ENCODE data around the gene FKBP10.
"Not testable (repeated sequence)": the region's sequence is repeated elsewhere in the genome, so short reads cannot be mapped to it uniquely, and the experiment has no call there.

The FKBP10 gene

DNA sequence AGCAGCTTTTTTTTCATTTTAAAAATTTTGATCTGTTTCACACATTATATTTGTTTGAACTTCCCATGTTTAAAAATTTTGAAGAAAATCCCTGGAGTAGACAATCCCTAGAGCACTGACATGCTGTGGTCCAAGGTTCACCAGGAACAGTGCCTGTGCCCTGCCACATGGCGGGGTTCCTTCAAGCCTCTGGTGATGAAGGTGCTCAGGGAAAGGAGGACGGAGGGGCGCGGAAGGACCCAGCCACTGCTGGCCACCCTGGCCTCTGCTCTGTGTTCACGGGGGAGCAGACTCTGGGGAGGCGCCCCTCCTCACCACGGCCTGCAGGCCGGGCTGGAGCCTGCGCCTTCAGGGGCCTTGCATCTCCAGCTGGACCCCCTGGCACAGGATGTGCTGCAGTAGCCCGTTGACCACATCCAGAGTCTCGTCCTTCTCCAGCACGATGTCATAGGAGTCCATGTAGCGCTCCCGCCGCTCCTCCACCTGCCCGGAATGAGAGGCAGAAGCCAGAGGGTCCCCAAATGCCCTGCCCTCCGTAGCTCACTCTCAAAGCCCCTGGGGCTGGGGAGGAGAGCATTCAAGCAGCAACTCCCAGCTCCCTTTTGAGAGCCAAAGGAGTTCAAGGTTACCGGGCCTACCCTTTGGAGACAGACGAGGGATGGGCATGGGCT is 12.5 kb downstream of the FKBP10 start:
- no peak for TF ChIP-seq POLR2AphosphoS5 (IDR thresholded peaks at IDR 0.05; ENCODE audit: low read depth)
- no peak for TF ChIP-seq SPI1 (IDR thresholded peaks at IDR 0.05; ENCODE audit: borderline replicate concordance, low read depth)
- no peak for TF ChIP-seq GABPA (IDR thresholded peaks at IDR 0.05; ENCODE audit: low read depth)
- TF ChIP-seq, protein P1, sequence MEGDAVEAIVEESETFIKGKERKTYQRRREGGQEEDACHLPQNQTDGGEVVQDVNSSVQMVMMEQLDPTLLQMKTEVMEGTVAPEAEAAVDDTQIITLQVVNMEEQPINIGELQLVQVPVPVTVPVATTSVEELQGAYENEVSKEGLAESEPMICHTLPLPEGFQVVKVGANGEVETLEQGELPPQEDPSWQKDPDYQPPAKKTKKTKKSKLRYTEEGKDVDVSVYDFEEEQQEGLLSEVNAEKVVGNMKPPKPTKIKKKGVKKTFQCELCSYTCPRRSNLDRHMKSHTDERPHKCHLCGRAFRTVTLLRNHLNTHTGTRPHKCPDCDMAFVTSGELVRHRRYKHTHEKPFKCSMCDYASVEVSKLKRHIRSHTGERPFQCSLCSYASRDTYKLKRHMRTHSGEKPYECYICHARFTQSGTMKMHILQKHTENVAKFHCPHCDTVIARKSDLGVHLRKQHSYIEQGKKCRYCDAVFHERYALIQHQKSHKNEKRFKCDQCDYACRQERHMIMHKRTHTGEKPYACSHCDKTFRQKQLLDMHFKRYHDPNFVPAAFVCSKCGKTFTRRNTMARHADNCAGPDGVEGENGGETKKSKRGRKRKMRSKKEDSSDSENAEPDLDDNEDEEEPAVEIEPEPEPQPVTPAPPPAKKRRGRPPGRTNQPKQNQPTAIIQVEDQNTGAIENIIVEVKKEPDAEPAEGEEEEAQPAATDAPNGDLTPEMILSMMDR (IDR thresholded peaks at IDR 0.05; ENCODE audit: insufficient read depth, low read length), result no peak
- TF ChIP-seq, protein P2, sequence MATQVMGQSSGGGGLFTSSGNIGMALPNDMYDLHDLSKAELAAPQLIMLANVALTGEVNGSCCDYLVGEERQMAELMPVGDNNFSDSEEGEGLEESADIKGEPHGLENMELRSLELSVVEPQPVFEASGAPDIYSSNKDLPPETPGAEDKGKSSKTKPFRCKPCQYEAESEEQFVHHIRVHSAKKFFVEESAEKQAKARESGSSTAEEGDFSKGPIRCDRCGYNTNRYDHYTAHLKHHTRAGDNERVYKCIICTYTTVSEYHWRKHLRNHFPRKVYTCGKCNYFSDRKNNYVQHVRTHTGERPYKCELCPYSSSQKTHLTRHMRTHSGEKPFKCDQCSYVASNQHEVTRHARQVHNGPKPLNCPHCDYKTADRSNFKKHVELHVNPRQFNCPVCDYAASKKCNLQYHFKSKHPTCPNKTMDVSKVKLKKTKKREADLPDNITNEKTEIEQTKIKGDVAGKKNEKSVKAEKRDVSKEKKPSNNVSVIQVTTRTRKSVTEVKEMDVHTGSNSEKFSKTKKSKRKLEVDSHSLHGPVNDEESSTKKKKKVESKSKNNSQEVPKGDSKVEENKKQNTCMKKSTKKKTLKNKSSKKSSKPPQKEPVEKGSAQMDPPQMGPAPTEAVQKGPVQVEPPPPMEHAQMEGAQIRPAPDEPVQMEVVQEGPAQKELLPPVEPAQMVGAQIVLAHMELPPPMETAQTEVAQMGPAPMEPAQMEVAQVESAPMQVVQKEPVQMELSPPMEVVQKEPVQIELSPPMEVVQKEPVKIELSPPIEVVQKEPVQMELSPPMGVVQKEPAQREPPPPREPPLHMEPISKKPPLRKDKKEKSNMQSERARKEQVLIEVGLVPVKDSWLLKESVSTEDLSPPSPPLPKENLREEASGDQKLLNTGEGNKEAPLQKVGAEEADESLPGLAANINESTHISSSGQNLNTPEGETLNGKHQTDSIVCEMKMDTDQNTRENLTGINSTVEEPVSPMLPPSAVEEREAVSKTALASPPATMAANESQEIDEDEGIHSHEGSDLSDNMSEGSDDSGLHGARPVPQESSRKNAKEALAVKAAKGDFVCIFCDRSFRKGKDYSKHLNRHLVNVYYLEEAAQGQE (IDR thresholded peaks at IDR 0.05; ENCODE audit: insufficient replicate concordance, low read depth), result no peak
- Histone ChIP-seq H3K27ac (replicated peaks) (no peak overlapping the region), H3K4me3 (replicated peaks; ENCODE audit: insufficient read depth, low read length) (no peak overlapping the region), H3K27me3 (ENCODE audit: insufficient read depth, poor library complexity, severe bottlenecking) (no peaks in the 10 kb centered on the region)
- DNase-seq (ENCODE audit: low read depth in 1 of 2, low spot score in 1 of 2), result no peak

DNA sequence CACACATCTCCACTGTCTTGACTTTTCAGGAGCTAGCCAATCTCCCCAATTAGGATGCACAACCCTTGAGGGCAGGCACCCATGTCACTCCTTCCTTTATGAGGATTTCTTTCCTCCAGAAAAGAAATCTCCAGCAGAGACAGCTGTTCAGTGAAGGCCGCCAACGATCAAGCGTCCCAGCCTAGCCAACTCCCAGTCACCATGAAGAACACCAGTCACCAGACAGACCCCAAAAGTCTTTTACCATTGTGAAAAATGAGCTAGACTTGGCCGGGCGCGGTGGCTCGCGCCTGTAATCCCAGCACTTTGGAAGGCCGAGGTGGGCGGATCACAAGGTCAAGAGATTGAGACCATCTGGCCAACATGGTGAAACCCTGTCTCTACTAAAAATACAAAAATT is 17.2 kb downstream of the FKBP10 start:
- not testable (repeated sequence) for H3K27ac ChIP-seq (replicated peaks); DNase-seq (ENCODE audit: low read depth in 1 of 2, low spot score in 1 of 2); H3K4me3 ChIP-seq (replicated peaks; ENCODE audit: insufficient read depth, low read length)
- peaks cover 11% of the 10 kb centered on the region for H3K27me3 ChIP-seq (ENCODE audit: insufficient read depth, poor library complexity, severe bottlenecking)

DNA sequence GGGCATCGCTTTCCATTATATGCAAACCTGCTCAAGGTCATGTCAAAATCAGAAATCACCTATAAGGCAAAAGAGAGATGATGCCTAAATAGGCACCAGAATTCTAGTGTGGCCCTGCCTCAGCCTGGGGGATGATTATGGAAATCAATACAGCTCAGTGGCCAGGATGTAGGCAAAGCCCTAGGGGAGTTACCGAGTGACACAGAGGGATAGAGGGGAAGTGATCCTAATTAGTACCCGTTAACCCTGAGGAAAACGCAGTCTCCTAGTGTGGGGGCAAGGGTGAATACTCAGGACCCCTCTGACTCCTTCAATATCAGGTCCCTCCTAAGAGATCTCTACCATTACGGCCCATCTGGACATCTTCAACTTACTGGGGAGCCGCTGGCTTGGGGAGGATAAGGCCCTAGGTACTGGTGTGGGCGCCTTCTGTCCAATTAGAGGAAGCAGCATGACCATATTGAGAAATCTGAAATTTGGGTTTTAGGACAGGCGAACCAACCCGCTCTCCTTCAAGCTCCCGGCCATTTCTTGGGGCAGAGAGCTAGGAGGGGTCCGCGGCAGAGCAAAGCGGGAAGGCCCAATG is 22.5 kb downstream of the FKBP10 start:
- TF ChIP-seq SPI1 (IDR thresholded peaks at IDR 0.05; ENCODE audit: borderline replicate concordance, low read depth), result no peak
- no peak for TF ChIP-seq POLR2AphosphoS5 (IDR thresholded peaks at IDR 0.05; ENCODE audit: low read depth)
- TF ChIP-seq, protein P2 (IDR thresholded peaks at IDR 0.05; ENCODE audit: insufficient replicate concordance, low read depth), result no peak
- TF ChIP-seq, protein P1 (IDR thresholded peaks at IDR 0.05; ENCODE audit: insufficient read depth, low read length), result no peak
- DNase-seq (ENCODE audit: low read depth in 1 of 2, low spot score in 1 of 2), result no peak
- H3K27ac ChIP-seq (replicated peaks), result no peak overlapping the region

DNA sequence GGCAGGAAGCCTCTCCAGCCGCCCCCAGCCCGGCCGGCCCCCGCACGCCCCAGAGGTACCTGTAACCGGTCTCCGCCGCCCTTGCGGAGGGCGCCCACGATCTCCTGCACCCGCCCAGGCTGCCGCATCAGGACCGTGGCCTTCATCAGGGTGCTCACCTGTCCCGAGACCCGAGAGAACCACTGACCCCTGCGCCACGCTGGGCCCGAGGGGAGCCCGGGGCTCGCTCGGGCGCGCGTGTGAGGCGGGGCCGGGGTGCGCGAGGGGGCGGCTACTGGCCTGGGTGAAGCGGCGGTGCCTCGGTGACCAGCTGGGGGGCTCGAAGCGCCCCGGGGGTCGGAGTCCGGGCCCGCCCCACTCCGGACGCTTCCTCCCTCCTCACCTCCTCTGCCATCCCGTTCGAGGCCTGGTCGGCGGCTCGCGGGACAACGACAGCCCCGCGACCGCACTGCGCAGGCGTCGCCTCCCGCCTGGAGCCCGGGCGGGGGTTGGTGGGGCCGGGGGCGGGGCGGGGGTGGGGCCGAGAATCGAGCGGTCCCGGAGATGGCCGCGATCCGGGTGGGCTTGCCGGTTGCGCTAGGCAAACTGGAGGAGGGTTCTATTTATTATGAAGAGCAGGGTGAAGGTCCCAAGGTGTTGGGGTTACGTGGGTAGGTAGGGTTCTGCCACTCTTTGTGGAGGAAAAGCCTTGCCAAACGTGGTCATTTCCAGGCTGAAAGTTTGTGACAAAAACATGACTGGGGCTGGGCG is 23.2 kb downstream of the FKBP10 start, which contains the start of gene NT5C3B:
Gene NT5C3B, minus strand, starts transcription at position 433 of the 750 bp plus-strand sequence. Its CDS starts 39 bp downstream, at position 394.
- Histone ChIP-seq H3K27ac (replicated peaks) (no peak within 1 kb of the TSS), H3K27me3 (ENCODE audit: insufficient read depth, poor library complexity, severe bottlenecking) (peaks cover 29% of the 10 kb centered on the region), H3K4me3 (replicated peaks; ENCODE audit: insufficient read depth, low read length) (peak within 1 kb of the TSS; percentile 35)
- TF ChIP-seq SPI1 (IDR thresholded peaks at IDR 0.05; ENCODE audit: borderline replicate concordance, low read depth) (no peak), POLR2AphosphoS5 (IDR thresholded peaks at IDR 0.05; ENCODE audit: low read depth) (no peak), GABPA (IDR thresholded peaks at IDR 0.05; ENCODE audit: low read depth) (no peak)
- TF ChIP-seq, protein P2 (IDR thresholded peaks at IDR 0.05; ENCODE audit: insufficient replicate concordance, low read depth), result no peak
- TF ChIP-seq, protein P1 (IDR thresholded peaks at IDR 0.05; ENCODE audit: insufficient read depth, low read length), result no peak
- no peak for DNase-seq (ENCODE audit: low read depth in 1 of 2, low spot score in 1 of 2)

More for the DNA sequence above, 22.5 kb downstream of the FKBP10 start:
- H3K27me3 ChIP-seq (ENCODE audit: insufficient read depth, poor library complexity, severe bottlenecking), result peaks cover 29% of the 10 kb centered on the region
- peak overlapping the region; percentile 35 for H3K4me3 ChIP-seq (replicated peaks; ENCODE audit: insufficient read depth, low read length)
